GM12878 (cell line): ENCODE results near the gene TUBB3.

Source experiments
- CTCF ChIP-seq, 3 experiments: IDR thresholded peaks in 2 of 3; conservative IDR thresholded peaks in 1 of 3; 2 replicates each; pipeline ENCODE4 v1.5.1; 2011; ENCODE audit warnings: low read depth in 3 of 3, low read length in 3 of 3, mild to moderate bottlenecking in 3 of 3, control low read depth in 2 of 3, moderate library complexity in 2 of 3, inconsistent platforms in 1 of 3, mixed read lengths in 1 of 3; ENCODE audit not compliant: control insufficient read depth in 2 of 3, insufficient read depth in 1 of 3; ENCODE audit errors: extremely low read depth in 1 of 3
- DPF2 ChIP-seq: fragments of 450-650 bp; IDR thresholded peaks from 2 replicates; pipeline ENCODE4 v1.6.1; 2017; ENCODE audit warnings: mild to moderate bottlenecking
- EP300 ChIP-seq, 2 experiments: fragments of 150-350 bp in 1 of 2; IDR thresholded peaks; 2 replicates each; pipeline ENCODE4 v1.6.1; 2011 to 2012; ENCODE audit warnings: low read depth in 2 of 2, low read length in 2 of 2, borderline replicate concordance in 1 of 2, improper control_type of control experiment in 1 of 2, inconsistent platforms in 1 of 2; ENCODE audit not compliant: control insufficient read depth in 1 of 2
- FOXK2 ChIP-seq: fragments of 450-650 bp; IDR thresholded peaks from 2 replicates; pipeline ENCODE4 v1.6.1; 2017; ENCODE audit warnings: mild to moderate bottlenecking, moderate library complexity
- GATAD2B ChIP-seq: fragments of 450-650 bp; conservative IDR thresholded peaks from 2 replicates; pipeline ENCODE4 v1.6.1; 2017; ENCODE audit warnings: low read depth, mild to moderate bottlenecking, moderate library complexity
- HDGF ChIP-seq: fragments of 450-650 bp; IDR thresholded peaks from 2 replicates; pipeline ENCODE4 v1.6.1; 2016; ENCODE audit warnings: antibody characterized with exemption
- JUND ChIP-seq: IDR thresholded peaks from 2 replicates; pipeline ENCODE4 v1.6.1; 2012; ENCODE audit warnings: low read depth, mild to moderate bottlenecking, low read length, improper control_type of control experiment, moderate library complexity
- POLR2A ChIP-seq: IDR thresholded peaks from 2 replicates; pipeline ENCODE4 v1.6.1; 2011; ENCODE audit warnings: low read depth, mild to moderate bottlenecking, low read length
- RBBP5 ChIP-seq: fragments of 200-600 bp; sonication (generic); conservative IDR thresholded peaks from 2 replicates; pipeline ENCODE4 v1.6.1; 2016
- SPI1 ChIP-seq: IDR thresholded peaks from 2 replicates; pipeline ENCODE4 v1.6.1; 2011; ENCODE audit warnings: low read depth, mild to moderate bottlenecking, low read length, moderate library complexity, borderline replicate concordance; ENCODE audit not compliant: insufficient read depth
- USF2 ChIP-seq: IDR thresholded peaks from 2 replicates; pipeline ENCODE4 v1.6.1; 2011; ENCODE audit warnings: low read depth, low read length, improper control_type of control experiment, borderline replicate concordance
- TF ChIP-seq, protein P1 (sequence below): fragments of 450-650 bp; IDR thresholded peaks from 2 replicates; pipeline ENCODE4 v1.6.1; 2017; ENCODE audit warnings: mild to moderate bottlenecking
- TF ChIP-seq, protein P2 (sequence below): IDR thresholded peaks from 2 replicates; pipeline ENCODE4 v1.6.1; 2012; ENCODE audit warnings: low read length, inconsistent platforms

- TF ChIP-seq USF2 (no peak), JUND (no peak), EP300 (IDR thresholded peaks at IDR 0.05; ENCODE audit: borderline replicate concordance in 1 of 2, control insufficient read depth in 1 of 2, low read depth in 2 of 2, low read length in 2 of 2) (no peak), HDGF (no peak), GATAD2B (no peak), POLR2A (no peak), SPI1 (no peak), CTCF (IDR thresholded peaks at IDR 0.05 in 2 of 3, conservative IDR thresholded peaks at IDR 0.05 in 1 of 3; ENCODE audit: control insufficient read depth in 2 of 3, extremely low read depth in 1 of 3, insufficient read depth in 1 of 3, low read depth in 3 of 3, low read length in 3 of 3) (no peak), RBBP5 (no peak), DPF2 (no peak), FOXK2 (no peak)
- TF ChIP-seq, protein P1, sequence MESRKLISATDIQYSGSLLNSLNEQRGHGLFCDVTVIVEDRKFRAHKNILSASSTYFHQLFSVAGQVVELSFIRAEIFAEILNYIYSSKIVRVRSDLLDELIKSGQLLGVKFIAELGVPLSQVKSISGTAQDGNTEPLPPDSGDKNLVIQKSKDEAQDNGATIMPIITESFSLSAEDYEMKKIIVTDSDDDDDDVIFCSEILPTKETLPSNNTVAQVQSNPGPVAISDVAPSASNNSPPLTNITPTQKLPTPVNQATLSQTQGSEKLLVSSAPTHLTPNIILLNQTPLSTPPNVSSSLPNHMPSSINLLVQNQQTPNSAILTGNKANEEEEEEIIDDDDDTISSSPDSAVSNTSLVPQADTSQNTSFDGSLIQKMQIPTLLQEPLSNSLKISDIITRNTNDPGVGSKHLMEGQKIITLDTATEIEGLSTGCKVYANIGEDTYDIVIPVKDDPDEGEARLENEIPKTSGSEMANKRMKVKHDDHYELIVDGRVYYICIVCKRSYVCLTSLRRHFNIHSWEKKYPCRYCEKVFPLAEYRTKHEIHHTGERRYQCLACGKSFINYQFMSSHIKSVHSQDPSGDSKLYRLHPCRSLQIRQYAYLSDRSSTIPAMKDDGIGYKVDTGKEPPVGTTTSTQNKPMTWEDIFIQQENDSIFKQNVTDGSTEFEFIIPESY = no peak
- TF ChIP-seq, protein P2, sequence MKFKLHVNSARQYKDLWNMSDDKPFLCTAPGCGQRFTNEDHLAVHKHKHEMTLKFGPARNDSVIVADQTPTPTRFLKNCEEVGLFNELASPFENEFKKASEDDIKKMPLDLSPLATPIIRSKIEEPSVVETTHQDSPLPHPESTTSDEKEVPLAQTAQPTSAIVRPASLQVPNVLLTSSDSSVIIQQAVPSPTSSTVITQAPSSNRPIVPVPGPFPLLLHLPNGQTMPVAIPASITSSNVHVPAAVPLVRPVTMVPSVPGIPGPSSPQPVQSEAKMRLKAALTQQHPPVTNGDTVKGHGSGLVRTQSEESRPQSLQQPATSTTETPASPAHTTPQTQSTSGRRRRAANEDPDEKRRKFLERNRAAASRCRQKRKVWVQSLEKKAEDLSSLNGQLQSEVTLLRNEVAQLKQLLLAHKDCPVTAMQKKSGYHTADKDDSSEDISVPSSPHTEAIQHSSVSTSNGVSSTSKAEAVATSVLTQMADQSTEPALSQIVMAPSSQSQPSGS = no peak
These were observed 23.4 kb downstream of the TUBB3 start for GRCh38 chr16:89946515-89946914.
